Measurements from ENCODE around the gene ARL8B. TPM values are rescaled to one million over a fixed set of nuclear protein-coding genes. Genes with fewer than 3 reads are reported as not detected.

ARL8B gene
- total RNA-seq, 1 donor from 2014 or later: 52.0 TPM

DNA sequence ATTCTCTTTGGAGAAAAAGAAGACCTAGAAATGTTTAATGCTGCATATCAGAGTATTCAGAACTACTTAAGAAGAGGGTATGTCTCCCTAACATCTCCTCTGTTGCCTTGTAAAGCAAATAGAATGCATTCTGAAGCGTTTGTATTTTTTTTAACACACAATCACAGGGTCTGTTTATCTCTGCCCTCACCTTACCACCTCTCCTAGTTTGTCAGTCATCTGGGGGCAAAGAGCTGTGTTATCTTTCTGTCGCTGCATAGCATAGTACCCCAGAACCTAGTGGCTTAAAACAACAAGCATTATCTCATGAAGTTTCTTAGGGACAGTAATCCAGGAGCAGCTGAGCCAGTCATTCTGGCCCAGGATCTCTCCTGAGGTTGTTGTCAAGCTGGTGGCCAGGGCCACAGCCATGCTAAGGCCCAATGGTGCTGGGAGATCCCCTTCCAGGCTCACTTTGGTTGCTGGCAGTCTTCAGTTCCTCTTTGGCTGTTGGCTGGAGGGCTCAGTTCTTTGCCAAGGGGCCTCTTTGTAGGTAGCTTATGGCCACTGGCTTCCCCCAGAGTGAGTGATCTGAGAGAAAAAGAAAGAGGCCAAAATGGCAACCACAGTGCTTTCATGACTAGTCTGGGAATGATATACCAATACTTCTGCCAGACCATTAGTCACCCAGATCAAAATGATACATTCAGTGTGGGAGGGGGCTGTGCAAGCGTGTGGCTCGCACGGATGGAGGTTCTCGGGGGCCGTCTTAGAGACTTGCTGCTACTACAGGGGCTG, 83.3 kb downstream of the ARL8B start:
- no peak for DNase-seq (ENCODE audit: low read depth in 2 of 2)

DNA sequence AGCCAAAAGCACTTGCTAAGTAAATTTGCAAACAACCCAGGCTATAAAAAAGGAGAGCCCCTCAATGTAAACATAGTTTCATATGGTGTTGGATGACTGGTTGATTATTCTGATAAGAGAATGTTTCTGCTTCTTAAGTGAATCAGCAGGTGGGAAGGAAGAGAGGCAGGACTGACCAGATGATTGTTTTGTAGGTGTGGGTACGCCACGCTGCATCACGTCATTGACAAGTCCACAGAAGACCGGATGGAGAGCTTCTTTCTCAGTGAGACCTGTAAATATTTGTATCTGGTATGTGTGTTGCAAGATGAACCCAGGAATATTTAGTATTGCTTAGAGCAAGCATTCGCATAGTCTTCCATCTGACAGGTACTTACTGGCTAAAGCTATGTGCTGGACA, 88.8 kb downstream of the ARL8B start:
- no peak for DNase-seq (ENCODE audit: low read depth in 2 of 2)

DNA sequence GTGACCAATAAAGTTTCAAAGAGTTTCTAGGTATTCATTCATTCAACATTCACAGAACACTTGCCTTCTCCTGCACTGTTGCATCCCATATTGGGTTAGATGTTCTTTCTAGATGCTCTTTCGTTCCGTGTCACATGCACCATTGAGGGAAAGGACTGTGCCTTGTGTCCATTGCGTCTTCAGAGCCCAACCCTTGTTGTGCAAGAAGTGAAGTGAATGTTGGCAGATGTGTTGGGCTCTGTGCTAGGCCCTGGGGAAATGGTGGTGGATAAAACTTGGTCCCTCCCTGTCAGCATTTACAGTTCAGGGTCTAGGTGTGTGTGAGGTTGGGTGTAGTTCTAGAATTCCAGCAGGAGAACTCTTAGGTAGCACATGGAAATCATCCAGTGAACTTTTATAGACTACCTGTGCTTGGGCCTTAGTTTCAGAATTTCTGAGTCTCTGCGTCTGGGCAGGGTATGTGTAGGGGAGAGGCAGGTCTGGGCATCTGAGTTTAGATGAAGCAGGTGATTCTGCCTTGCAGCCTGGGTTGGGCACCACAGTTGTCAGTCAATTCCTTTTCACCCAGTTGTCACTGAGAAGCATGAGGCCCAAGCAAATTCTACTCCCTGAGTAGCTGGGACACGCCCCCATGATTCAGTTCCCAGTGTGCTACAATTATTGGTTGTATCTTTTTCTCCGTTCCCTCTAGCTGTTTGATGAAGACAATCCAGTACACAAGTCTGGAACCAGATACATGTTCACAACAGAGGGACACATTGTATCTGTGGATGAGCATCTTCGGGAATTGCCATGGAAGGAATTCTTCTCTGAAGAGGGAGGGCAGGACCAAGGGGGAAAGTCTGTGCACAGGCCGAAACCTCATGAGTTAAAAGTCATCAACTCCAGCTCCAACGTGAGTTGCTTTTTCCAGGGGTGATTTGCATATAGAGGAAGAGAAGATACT, 90.8 kb downstream of the ARL8B start:
- no peak for DNase-seq (ENCODE audit: low read depth in 2 of 2)

DNA sequence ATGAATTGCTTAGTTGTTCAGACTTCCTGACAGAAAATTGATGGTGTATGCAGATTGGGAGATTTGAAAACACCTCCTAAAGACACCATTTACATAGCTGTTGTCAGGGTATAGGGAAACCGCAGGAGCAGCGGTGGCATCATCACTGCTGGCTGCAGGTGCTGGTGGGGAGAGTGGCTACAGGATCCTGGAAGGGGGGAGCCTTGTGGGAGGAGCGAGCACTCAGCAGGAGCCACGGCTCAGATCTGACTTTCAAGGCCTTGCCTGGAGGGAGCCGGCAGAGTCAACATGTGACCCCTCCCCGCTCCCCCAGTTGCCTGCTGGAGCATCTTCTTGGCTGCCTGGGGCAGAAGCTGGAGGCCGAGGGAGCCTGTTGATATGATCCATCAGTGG, 91.5 kb downstream of the ARL8B start:
- no peak for DNase-seq (ENCODE audit: low read depth in 2 of 2)

DNA sequence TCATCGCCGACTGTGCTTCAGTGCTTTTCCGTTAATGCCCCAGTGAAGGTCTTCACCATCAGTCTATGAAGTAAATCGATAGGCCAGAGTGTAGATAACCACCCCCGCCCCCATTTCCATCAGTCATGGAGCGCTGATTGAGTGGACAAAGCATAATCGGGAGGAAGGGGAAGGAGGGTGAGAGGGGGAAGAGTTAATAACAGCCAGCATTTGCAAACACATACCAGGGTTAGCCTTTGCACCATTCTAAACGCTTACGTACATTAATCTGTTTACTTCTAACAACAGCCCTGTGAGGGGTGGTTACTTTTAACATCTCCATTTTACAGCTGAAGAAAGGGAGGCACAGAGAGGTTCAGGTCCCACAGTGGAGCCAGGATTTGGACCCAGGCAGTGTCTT, 92.3 kb downstream of the ARL8B start:
- DNase-seq (ENCODE audit: low read depth in 2 of 2): no peak

GRCh38 chr3:5217824-5218595, 95.9 kb downstream of the ARL8B start:
- DNase-seq (ENCODE audit: low read depth in 2 of 2): no peak

GRCh38 chr3:5218815-5219214, 96.7 kb downstream of the ARL8B start:
- no peak for DNase-seq (ENCODE audit: low read depth in 2 of 2)

- no peak for DNase-seq (ENCODE audit: low read depth in 2 of 2)
Measured at GRCh38 chr3:5219216-5219615, 97.1 kb downstream of the ARL8B start.

- DNase-seq (ENCODE audit: low read depth in 2 of 2): no peak
Measured at GRCh38 chr3:5220193-5220592, 98.1 kb downstream of the ARL8B start.

GRCh38 chr3:5220667-5221431, 98.8 kb downstream of the ARL8B start:
- no peak for DNase-seq (ENCODE audit: low read depth in 2 of 2)

DNA sequence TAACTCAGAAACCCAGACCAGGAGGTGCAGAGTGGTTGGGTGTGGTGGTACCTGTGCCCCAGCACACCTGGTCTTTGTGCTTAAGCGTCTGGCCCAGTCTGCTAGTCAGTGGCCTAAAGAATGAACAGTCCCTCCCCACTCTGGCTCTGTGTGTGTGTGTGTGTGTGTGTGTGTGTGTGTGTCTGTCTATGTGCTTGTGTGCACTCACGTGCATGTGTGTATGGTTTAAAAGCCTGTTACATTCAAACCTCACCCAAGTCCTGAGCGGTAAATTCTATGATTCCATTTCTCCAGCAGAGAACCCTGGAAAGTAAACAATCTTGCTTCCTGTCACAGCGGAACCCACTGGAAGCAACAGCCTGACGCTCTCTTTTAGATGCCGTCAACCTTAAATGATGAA, 99.6 kb downstream of the ARL8B start:
- DNase-seq (ENCODE audit: low read depth in 2 of 2): peak in 1 of 2 donors; percentile 23

GRCh38 chr3:5222283-5223005, 100.4 kb downstream of the ARL8B start:
- DNase-seq (ENCODE audit: low read depth in 2 of 2): no peak

DNA sequence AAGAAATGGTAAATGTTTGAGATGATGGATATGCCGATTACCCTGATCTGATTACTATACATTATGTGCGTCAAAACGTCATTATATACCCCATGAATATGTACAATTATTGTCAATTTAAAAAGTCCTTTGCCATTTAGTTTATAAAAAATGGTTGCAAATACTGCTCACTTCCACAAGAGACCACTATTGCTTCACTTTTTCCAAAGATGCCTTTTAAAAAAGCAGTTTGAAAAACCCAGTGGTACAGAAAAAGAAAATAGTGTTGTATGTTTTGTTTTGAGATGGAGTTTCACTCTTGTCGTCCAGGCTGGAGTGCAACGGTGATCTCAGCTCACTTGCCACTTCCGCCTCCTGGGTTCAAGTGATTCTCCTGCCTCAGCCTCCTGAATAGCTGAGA, 104.7 kb downstream of the ARL8B start:
- peak; percentile 43 to 62 for DNase-seq (ENCODE audit: low read depth in 2 of 2)

DNA sequence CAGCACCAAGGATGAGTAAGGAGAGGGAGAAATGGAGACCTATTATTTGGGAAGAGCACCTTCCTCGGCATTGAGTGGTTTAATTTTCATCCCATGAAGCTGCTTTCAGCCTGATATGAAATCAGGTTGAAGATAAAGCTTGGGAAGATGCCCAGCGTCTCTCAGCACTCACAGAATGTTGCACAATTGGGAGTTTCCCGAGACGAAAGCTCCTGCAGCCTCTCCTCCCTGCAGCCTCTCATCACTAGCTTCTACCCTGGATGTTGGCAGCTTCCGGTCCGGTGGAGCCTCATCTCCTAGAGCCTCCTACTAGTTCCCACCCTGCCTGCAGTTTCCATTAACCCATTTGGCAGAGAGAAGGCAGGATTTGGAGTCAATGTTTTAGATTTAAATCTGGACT, 105.7 kb downstream of the ARL8B start:
- DNase-seq (ENCODE audit: low read depth in 2 of 2): no peak

- no peak for DNase-seq (ENCODE audit: low read depth in 2 of 2)
Measured at GRCh38 chr3:5229414-5229813, 107.3 kb downstream of the ARL8B start.

Other genes with a start within 250 kb of the ARL8B start
- gene BHLHE40, start 142.9 kb upstream of the ARL8B start, total RNA-seq: 7.8 and 9.7 TPM in 2 replicates
- 15.3 and 15.7 TPM in 2 replicates for gene EDEM1, start 65.4 kb downstream of the ARL8B start, total RNA-seq